Fibroblast of skin of left quadriceps (primary cell): ENCODE data around the gene PCMT1.
A peak's percentile ranks its signal among the peaks of the same experiment; 100 is the strongest.

Source experiments
- DNase-seq, 2 experiments: peaks; one replicate each; pipeline ENCODE4 v3.0.0-alpha.2; 2013; ENCODE audit warnings: low read depth in 2 of 2

The PCMT1 gene

GRCh38 chr6:149855040-149855654, 105.6 kb downstream of the PCMT1 start:
- DNase-seq = peak; percentile 70 to 74

DNA sequence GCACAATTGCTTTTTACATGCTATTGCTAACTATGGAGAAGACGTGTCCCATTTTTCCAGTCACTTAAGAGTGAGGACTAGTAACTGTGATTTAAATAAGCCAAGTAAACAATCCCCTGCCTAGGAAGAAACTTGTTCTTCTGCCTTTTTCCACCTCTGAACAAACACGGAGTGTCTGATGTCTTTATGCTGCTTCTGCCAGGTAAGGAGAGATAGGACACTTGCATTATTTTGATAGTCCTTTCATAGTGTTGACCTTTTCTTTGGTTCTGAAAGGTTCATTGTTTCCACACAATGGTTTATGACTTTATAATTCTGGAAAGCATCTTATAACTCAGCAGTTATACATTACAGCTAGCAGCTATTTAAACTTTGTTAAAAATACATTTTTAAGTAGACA, 106.2 kb downstream of the PCMT1 start:
- DNase-seq = no peak

- no peak for DNase-seq
Measured at GRCh38 chr6:149856256-149856994, 106.9 kb downstream of the PCMT1 start.

DNA sequence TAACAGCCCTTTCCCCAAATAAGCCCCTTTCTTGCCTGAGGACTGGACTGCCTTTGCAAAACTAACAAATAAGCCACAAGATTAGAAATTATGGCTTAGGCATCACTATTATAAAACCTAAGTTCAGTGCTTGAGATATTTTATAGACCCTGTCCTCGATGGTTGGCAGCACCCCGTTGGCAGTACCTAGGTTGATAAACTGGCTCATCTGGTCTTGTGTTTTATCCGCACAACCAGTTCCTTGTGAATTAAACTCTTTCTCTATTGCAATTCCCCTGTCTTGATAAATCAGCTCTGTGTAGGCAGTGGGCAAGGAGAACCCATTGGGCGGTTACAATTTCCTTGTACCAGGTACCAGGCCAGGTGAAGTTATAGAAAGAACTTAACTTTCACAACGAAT, 108.0 kb downstream of the PCMT1 start:
- no peak for DNase-seq

DNA sequence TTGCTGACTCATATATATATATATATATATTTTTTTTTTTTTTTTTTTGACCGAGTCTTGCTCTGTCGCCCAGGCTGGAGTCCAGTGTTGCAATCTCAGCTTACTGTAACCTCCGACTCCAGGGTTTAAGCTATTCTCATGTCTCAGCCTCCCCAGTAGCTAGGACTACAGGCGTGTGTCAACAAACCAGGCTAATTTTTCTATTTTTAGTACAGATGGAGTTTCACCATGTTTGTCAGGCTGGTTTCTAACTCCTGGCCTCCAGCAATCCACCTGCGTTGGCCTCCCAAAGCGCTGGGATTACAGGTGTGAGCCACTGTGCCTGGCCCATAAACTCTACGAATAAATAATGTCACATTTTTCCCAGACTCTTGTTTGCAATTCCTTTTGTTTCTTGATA, 109.8 kb downstream of the PCMT1 start:
- no peak for DNase-seq

GRCh38 chr6:149859938-149860337, 110.4 kb downstream of the PCMT1 start:
- no peak for DNase-seq

GRCh38 chr6:149860513-149860833, 110.9 kb downstream of the PCMT1 start:
- DNase-seq = no peak
